ENCODE results near the gene SLC44A1. TPM values are rescaled to one million over a fixed set of nuclear protein-coding genes. Genes with fewer than 3 reads are reported as not detected.

SLC44A1 gene
- total and polyA plus RNA-seq, 2 of the 13 experiments (the other 11 are each of a cell fraction or from before 2014, with no cell fraction given) = 21.4 to 40.8 TPM

- TF ChIP-seq ATF7 (IDR thresholded peaks at IDR 0.05) (no peak), ATF7 (CRISPR knock-in tag; IDR thresholded peaks at IDR 0.05) (no peak), NFAT5 (CRISPR knock-in tag; IDR thresholded peaks at IDR 0.05) (no peak), ZNF367 (CRISPR knock-in tag; IDR thresholded peaks at IDR 0.05; ENCODE audit: borderline replicate concordance) (no peak), KDM4B (CRISPR knock-in tag; IDR thresholded peaks at IDR 0.05) (no peak), ZSCAN25 (CRISPR knock-in tag; IDR thresholded peaks at IDR 0.05) (no peak), MAFG (CRISPR knock-in tag; IDR thresholded peaks at IDR 0.05) (no peak), KMT2B (CRISPR knock-in tag; IDR thresholded peaks at IDR 0.05) (no peak), MXD1 (CRISPR knock-in tag; IDR thresholded peaks at IDR 0.05) (no peak), ZC3H4 (CRISPR knock-in tag; IDR thresholded peaks at IDR 0.05; ENCODE audit: borderline replicate concordance) (no peak), ZNF609 (CRISPR knock-in tag; IDR thresholded peaks at IDR 0.05; ENCODE audit: borderline replicate concordance) (no peak), KDM1A (CRISPR knock-in tag; IDR thresholded peaks at IDR 0.05) (no peak), PCBP1 (IDR thresholded peaks at IDR 0.05; ENCODE audit: borderline replicate concordance, low read depth, low read length) (no peak), ETS1 (CRISPR knock-in tag; IDR thresholded peaks at IDR 0.05) (no peak), ZFP37 (CRISPR knock-in tag; IDR thresholded peaks at IDR 0.05; ENCODE audit: borderline replicate concordance) (no peak), TBP (CRISPR knock-in tag; IDR thresholded peaks at IDR 0.05) (no peak), ZNF768 (CRISPR knock-in tag; IDR thresholded peaks at IDR 0.05) (no peak), CHD4 (IDR thresholded peaks at IDR 0.05; ENCODE audit: borderline replicate concordance, low read length) (no peak), ZNF839 (CRISPR knock-in tag; IDR thresholded peaks at IDR 0.05; ENCODE audit: borderline replicate concordance) (no peak), MTA1 (CRISPR knock-in tag; IDR thresholded peaks at IDR 0.05; ENCODE audit: borderline replicate concordance) (no peak)
Measured at GRCh38 chr9:105432247-105432842, 187.9 kb downstream of the SLC44A1 start (continued).
